Posterior cingulate gyrus (tissue), 11 donors: ENCODE measurements around the gene KLHL28.
A peak's percentile ranks its signal among the peaks of the same experiment; 100 is the strongest.

Experiments
- DNase-seq, 10 donors: peaks; one replicate each; pipeline versions ENCODE4 v3.0.0 to v3.0.0-alpha.2; 2020 to 2021; ENCODE audit warnings: mixed read lengths in 3 of 10
- intact Hi-C: fragments of 100-400 bp; cut with DNase I; formaldehyde crosslinking; loops from one replicate; pipeline ENCODE4 v1.15.1; 2023

Gene KLHL28

DNA sequence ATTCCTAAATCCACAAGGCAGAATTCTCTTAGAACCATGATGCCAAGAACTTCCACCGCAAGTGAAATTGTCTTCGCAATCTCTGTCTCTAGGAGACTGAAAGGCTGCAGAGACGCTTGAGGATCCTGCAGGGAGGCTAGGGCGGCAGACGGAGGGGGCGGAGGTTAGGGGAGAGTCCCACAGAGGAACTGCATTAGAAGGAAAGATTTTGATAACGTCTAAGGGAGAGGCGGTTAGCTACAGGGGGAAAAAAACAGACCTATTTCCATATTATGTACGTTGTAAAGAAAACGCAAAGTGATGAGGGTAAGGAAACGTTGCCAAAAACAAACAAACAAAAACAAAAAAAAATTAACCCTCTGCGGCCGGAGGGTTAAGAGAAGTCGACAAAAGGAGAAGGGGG, 595 bp downstream of the KLHL28 start:
- DNase-seq = peak in 8 of 10 donors; percentile 30 to 89 (median 46)
- intact Hi-C loops = loop anchor here (5.0 kb wide), 2 partner anchors 36 to 64 kb away; a partner anchor contains a TSS

DNA sequence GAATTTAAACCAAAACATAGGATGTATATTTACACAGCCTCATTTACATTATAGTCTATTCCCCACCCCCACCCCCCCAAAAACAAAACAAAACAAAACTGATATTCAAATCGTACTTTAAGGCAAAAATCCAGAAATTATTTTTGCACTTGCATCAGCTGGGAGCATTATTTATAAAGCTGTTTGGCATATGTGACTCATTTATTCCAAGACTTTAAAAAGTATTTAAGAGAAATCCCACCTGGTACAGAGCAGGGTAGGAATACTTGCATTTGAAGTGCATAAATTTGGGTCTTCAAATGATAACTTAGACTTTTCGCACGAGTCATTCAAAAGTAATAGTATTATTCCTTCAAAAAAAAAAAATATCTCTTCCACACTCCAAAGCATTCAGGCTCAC, 1.1 kb downstream of the KLHL28 start:
- intact Hi-C loops = loop anchor here (5.0 kb wide), 2 partner anchors 37 to 63 kb away; a partner anchor contains a TSS
- no peak for DNase-seq

DNA sequence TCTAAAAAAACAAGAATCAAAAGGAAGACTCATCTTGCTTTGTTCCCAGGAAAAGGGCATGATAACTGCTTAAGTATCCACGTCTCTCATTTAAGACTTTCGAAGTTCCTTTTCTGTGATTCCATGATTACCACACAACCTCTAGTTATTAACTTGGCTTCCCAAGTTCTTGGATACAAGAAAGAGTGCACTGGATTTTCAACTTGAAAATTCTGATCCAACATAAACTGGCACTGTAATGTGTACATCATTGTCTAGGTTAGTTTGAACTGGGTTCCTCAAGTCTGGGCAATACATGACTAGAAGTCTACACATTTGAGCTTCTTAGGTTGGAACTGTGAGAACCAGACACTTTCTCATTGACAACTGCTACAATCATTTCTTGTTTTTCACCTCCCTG, 1.6 kb downstream of the KLHL28 start:
- intact Hi-C loops = loop anchor here (5.0 kb wide), 2 partner anchors 37 to 63 kb away; a partner anchor contains a TSS
- no peak for DNase-seq

DNA sequence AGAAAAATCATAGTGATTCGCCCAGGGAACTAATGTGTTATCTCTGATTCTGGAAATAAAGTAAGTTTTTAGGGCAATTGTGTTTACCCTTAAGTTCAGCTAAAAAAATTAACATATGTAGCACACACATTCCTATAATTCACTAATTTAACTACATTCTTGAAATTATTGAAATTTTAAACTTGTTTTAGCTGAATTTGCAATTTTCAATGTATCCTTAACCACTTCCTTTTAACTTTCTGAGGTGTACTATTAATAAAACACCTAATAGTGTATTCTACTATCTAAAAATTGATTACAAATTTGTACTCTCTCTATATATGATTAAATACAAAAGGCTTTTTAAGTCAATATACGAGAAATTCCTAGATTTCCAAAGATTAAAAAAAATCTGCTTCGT, 2.2 kb downstream of the KLHL28 start:
- DNase-seq = no peak
- intact Hi-C loops = no loop called here

GRCh38 chr14:44956866-44957265, 4.9 kb downstream of the KLHL28 start:
- intact Hi-C loops = loop anchor here (1.0 kb wide), 1 partner anchor 43 kb away; no protein-coding TSS in a partner anchor
- DNase-seq = no peak

DNA sequence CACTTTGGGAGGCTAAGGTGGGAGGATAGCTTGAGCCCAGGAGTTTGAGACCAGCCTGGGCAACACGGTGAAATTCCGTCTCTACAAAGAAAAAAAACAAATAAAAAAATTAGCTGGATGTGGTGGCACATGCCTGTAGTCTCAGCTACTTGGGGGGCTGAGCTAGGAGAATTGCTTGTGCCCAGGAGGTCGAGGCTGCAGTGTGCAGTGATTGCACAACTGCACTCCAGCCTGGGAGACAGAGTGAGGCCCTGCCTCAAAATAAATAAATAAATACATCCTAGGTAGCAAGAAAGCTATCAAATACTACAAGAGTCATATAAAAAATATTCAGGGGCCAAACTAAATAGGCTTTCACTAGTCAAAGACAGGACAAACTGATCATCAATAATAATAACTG, 6.2 kb downstream of the KLHL28 start:
- DNase-seq = no peak
- intact Hi-C loops = no loop called here

- no peak for DNase-seq
- intact Hi-C loops = no loop called here
Observed at GRCh38 chr14:44954750-44955149, 7.0 kb downstream of the KLHL28 start.

DNA sequence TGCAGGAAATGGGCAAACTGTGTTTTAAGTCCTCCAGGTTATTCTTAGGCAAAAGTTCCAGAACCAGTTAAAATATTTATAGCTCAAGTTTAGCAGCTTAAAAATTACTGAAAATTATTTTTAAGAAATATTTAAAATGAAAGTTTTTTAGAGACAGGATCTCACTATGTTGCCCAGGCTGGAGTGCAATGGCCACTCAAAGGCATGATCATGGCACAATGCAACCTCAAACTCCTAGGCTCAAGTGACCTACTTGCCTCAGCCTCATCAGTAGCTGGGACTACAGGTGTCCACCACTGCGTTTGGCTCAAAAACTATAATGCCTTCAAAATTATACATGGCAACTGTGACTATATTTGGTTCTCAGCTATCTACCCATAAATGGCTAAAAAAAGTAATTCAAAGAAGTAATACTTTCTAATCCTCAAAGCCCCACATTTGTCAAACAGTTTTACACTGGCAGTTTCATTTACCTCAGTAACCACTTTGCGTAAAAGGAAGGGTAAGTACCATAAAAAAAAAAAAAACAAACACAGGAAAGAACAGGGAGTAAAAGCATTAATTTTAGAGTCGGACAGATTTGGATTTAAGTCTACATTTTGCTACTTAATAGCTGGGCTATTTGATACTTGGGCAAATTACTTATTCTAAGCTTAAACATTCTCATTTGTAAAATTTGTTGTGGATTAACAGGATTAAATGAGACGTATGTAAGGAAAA, 9.2 kb downstream of the KLHL28 start:
- intact Hi-C loops = no loop called here
- DNase-seq = no peak

GRCh38 chr14:44951051-44951450, 10.7 kb downstream of the KLHL28 start:
- DNase-seq = no peak
- intact Hi-C loops = no loop called here

GRCh38 chr14:44945264-44945663, 16.5 kb downstream of the KLHL28 start:
- intact Hi-C loops = no loop called here
- DNase-seq = no peak

DNA sequence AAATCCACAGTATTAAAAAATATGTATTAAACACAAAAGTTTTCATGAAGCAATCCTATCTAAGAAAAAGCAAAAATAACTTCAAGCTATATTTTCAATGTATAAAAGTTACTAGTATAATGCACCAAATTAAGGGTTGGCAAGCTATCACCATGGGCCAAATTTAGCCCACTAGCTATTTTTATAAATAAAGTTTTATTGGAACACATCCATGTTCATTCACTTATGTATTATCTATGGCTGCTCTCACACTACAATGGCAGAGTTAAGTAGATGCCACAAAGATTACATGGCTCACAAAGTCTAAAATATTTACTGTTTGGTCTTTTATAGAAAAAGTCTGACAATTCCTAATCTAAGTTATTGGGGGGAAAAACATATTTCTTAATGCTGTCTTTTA, 17.6 kb downstream of the KLHL28 start:
- DNase-seq = no peak
- intact Hi-C loops = no loop called here

DNA sequence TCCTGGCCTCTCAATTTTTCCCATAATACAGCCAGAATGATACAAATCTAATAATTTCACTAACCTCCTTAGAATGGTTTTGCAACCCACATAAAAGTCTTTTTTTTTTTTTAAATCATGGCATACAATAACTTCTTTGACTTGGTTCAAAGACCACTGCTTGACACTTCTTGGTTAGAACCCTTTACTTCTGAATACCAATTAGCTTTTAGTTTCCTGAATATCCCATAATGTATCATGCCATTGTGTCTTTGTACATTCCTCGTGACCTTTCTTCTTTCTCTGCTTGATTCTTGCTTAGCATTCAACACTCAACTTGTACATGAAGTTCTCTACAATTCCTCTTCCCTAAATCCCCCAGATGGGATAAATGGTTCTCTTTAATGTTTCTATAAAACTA, 19.3 kb downstream of the KLHL28 start:
- intact Hi-C loops = no loop called here
- no peak for DNase-seq

DNA sequence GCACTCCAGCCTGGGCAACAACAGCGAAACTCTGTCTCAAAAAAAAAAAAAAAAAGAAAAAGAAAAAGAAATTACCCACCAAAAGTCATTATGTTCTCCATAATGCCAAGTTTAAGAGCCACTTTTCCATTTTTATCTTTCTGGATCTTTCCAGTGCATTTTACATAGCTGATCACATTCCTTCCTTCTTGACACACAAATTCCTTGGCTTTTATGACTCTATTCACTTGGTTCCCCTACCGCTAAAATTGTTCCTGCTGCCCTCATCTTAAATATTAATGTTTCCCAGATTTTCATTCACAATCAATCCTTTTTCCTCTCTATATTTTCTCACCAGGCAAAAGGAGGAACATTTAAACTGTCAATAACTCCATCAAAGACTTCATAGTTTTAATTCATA, 20.2 kb downstream of the KLHL28 start:
- intact Hi-C loops = no loop called here
- DNase-seq = no peak

DNA sequence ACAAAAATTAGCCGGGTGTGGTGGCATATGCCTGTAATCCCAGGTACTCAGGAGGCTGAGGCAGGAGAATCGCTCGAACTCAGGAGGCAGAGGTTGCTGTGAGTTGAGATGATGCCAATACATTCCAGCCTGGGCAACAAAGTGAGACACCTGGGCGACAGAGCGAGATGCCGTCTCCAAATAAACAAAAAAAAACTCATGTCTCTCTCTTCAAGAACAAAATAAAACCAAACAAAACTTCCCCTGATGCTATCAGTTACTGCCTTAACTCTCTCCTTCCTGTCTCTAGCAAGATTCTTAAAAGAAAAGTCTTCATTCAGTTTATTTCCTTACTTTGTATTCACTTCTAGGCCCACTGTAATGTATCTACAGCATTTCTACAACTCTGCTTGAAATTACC, 20.8 kb downstream of the KLHL28 start:
- intact Hi-C loops = no loop called here
- no peak for DNase-seq

DNA sequence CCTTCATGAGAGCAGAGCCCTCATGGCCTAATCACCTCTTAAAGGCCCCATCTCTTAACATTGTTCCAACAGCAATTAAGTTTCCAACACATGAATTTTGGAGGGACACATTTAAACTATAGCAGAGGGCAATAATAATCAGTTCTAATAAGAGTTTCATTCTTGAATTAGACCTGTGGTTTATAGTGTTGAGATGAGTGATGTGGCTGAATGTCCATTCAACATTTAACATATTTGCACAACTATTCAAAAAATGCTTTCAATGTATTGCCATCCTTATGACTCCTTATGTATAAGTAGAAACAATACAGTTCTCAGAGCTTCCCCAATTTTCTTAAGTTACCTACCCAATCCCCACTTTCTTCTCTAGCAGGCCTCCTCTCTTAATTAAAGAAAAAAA, 21.5 kb downstream of the KLHL28 start:
- intact Hi-C loops = no loop called here
- no peak for DNase-seq

- intact Hi-C loops = no loop called here
- no peak for DNase-seq
Observed at GRCh38 chr14:44937547-44937946, 24.2 kb downstream of the KLHL28 start.

DNA sequence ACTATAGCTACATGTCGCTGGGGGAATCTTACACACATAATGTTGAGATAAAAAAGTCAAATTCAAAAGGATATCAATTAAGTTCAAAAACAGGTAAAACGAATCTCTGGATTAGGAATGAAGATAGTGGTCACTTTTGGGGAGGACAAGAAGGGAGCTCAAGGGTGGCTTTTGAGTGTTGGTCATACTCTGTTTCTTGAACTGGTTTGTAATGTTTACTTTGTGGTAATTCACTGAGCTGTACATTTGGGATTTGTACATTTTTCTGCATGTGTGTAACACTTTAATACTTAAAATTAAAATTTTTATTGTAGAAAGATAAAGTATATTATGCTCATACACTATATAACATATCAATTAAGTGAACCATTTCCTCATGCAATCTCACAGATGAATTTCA, 26.6 kb downstream of the KLHL28 start:
- intact Hi-C loops = no loop called here
- no peak for DNase-seq

GRCh38 chr14:44928793-44929192, 33.0 kb downstream of the KLHL28 start:
- DNase-seq = no peak
- intact Hi-C loops = no loop called here

GRCh38 chr14:44914849-44915248, 46.9 kb downstream of the KLHL28 start:
- no peak for DNase-seq
- intact Hi-C loops = loop anchor here (1.0 to 5.0 kb wide), 2 partner anchors 41 to 337 kb away; partner anchors contain the start of gene MIS18BP1

GRCh38 chr14:44912041-44912869, 49.5 kb downstream of the KLHL28 start:
- peak in 2 of 10 donors; percentile 74 to 80 for DNase-seq
- intact Hi-C loops = loop anchor here (2.0 to 5.0 kb wide), 2 partner anchors 340 to 357 kb away; partner anchors contain the start of gene MIS18BP1

GRCh38 chr14:44910821-44911220, 50.9 kb downstream of the KLHL28 start:
- intact Hi-C loops = loop anchor here (5.0 kb wide), 1 partner anchor 341 kb away; the partner anchor contains the start of gene MIS18BP1
- DNase-seq = no peak
